ENCODE data around the gene ZFYVE27. TPM values are rescaled to one million over a fixed set of nuclear protein-coding genes. Genes with fewer than 3 reads are reported as not detected.

The ZFYVE27 gene
- total and polyA plus RNA-seq, 2 of the 4 experiments (the other 2 are of a cell fraction), result 13.1 to 22.2 TPM

- Histone ChIP-seq H3K27me3 (ENCODE audit: control insufficient read depth, insufficient read depth, low read length) (no peaks in the 10 kb centered on the region), H2BK15ac (ENCODE audit: low read depth, low read length) (no peak overlapping the region), H3K36me3 (ENCODE audit: control insufficient read depth, insufficient read depth, low read length) (no peaks in the 10 kb centered on the region), H3K23ac (ENCODE audit: low read depth, low read length) (no peak overlapping the region), H4K5ac (ENCODE audit: low read depth, low read length) (no peak overlapping the region), H3K27ac (ENCODE audit: insufficient read depth, low read length) (no peak overlapping the region), H3K9ac (ENCODE audit: low read depth, low read length) (no peak overlapping the region), H3K18ac (ENCODE audit: low read depth, low read length) (no peak overlapping the region), H3K4me3 (ENCODE audit: insufficient read depth, low read depth, low read length) (no peak overlapping the region), H3K4ac (ENCODE audit: low read depth, low read length) (no peak overlapping the region), H3K9me3 (ENCODE audit: control insufficient read depth, insufficient read depth, low read length) (no peaks in the 10 kb centered on the region), H3K56ac (ENCODE audit: extremely low read depth, insufficient read depth, low read length) (no peak overlapping the region), H2BK120ac (ENCODE audit: low read depth, low read length) (0 out of 2 replicates have a peak overlapping the region, but pooled peaks have one; percentile 29), H2AK5ac (ENCODE audit: low read depth, low read length) (peak overlapping the region; percentile 4; the same call in 1 of the 2 replicates), H2AFZ (replicated peaks; ENCODE audit: low read length, poor library complexity) (no peak overlapping the region), H4K20me1 (ENCODE audit: insufficient read depth, low read length) (no peaks in the 10 kb centered on the region), H4K8ac (ENCODE audit: low read depth in 2 of 2, low read length in 2 of 2) (no peak overlapping the region), H4K91ac (ENCODE audit: insufficient read depth, low read depth, low read length) (no peak overlapping the region), H3K4me1 (ENCODE audit: control insufficient read depth, insufficient read depth, low read length) (peaks cover 6% of the 10 kb centered on the region), H3K9me1 (ENCODE audit: insufficient read depth, low read length) (peaks cover 10% of the 10 kb centered on the region), H2BK5ac (ENCODE audit: low read depth, low read length, poor library complexity, severe bottlenecking) (no peak overlapping the region), H2AK9ac (replicated peaks; ENCODE audit: low read depth, low read length, poor library complexity) (peak overlapping the region; percentile 3), H2BK20ac (ENCODE audit: low read depth, low read length) (no peak overlapping the region), H3K14ac (replicated peaks; ENCODE audit: low read depth, low read length) (no peak overlapping the region), H3K79me1 (ENCODE audit: low read depth in 1 of 2, low read length in 2 of 2) (peaks cover 0 to 4% of the 10 kb centered on the region in 2 experiments; a peak in 1 of 4 replicates), H3K4me2 (ENCODE audit: low read depth, low read length) (no peak overlapping the region)
- in situ Hi-C loops (cut with MboI; ENCODE audit: low sequenced_read_pairs), result no loop called here
- WGBS, 2 experiments (ENCODE audit: extremely low coverage in 2 of 2, insufficient read length in 1 of 2), result 75% methylated on average over 4 of the region's 11 CpGs; no CpG with 5 or more reads in 1 of the 2 experiments
- BruUV-seq (replicated peaks), result no TSS peak
- ChIA-PET CTCF (no interaction called here), POLR2A (ENCODE audit: unreplicated experiment) (no interaction called here)
- no peak for DNase-seq
- intact Hi-C loops (cut with micrococcal nuclease), result no loop called here
- dilution Hi-C loops (cut with HindIII; ENCODE audit: low sequenced_read_pairs, unreplicated experiment), result no loop called here
- TF ChIP-seq MAZ (IDR thresholded peaks at IDR 0.05; ENCODE audit: borderline replicate concordance, low read depth, low read length), result no peak
- no peak for TF ChIP-seq CHD1 (IDR thresholded peaks at IDR 0.05; ENCODE audit: low read depth, low read length)
- TF ChIP-seq MXI1 (IDR thresholded peaks at IDR 0.05; ENCODE audit: borderline replicate concordance, low read depth, low read length), result no peak
- no peak for TF ChIP-seq BHLHE40 (IDR thresholded peaks at IDR 0.05; ENCODE audit: low read depth, low read length)
- TF ChIP-seq, protein P1, sequence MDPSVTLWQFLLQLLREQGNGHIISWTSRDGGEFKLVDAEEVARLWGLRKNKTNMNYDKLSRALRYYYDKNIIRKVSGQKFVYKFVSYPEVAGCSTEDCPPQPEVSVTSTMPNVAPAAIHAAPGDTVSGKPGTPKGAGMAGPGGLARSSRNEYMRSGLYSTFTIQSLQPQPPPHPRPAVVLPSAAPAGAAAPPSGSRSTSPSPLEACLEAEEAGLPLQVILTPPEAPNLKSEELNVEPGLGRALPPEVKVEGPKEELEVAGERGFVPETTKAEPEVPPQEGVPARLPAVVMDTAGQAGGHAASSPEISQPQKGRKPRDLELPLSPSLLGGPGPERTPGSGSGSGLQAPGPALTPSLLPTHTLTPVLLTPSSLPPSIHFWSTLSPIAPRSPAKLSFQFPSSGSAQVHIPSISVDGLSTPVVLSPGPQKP (IDR thresholded peaks at IDR 0.05; ENCODE audit: borderline replicate concordance, low read depth, low read length), result no peak
- TF ChIP-seq SMC3 (IDR thresholded peaks at IDR 0.05; ENCODE audit: low read depth, low read length), result no peak
- no peak for TF ChIP-seq RAD21 (IDR thresholded peaks at IDR 0.05; ENCODE audit: low read length)
- no peak for TF ChIP-seq POLR2A (IDR thresholded peaks at IDR 0.05; ENCODE audit: low read depth, low read length)
- TF ChIP-seq FOS (IDR thresholded peaks at IDR 0.05; ENCODE audit: low read depth, low read length), result no peak
- no peak for TF ChIP-seq MAFK (IDR thresholded peaks at IDR 0.05; ENCODE audit: low read depth, low read length)
- TF ChIP-seq CTCF (conservative IDR thresholded peaks at IDR 0.05; ENCODE audit: low read depth, low read length), result no peak
- no peak for TF ChIP-seq CEBPB (IDR thresholded peaks at IDR 0.05; ENCODE audit: low read depth, low read length)
- TF ChIP-seq, protein P2, sequence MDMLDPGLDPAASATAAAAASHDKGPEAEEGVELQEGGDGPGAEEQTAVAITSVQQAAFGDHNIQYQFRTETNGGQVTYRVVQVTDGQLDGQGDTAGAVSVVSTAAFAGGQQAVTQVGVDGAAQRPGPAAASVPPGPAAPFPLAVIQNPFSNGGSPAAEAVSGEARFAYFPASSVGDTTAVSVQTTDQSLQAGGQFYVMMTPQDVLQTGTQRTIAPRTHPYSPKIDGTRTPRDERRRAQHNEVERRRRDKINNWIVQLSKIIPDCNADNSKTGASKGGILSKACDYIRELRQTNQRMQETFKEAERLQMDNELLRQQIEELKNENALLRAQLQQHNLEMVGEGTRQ (IDR thresholded peaks at IDR 0.05; ENCODE audit: low read depth, low read length), result no peak
- no peak for TF ChIP-seq NFE2L2 (IDR thresholded peaks at IDR 0.05; ENCODE audit: low read depth, low read length)
- no peak for TF ChIP-seq RCOR1 (IDR thresholded peaks at IDR 0.05; ENCODE audit: insufficient replicate concordance, low read length)
- no peak for TF ChIP-seq RFX5 (IDR thresholded peaks at IDR 0.05; ENCODE audit: low read depth, low read length)
- ATAC-seq (ENCODE audit: low read depth), result no peak
Observed at GRCh38 chr10:97707134-97707861, 29.6 kb upstream of the ZFYVE27 start.

Data from IMR-90 (cell line).